Activated CD4-positive, alpha-beta T cell treated with anti-CD3 and anti-CD28 coated beads for 1 hour (primary cell): Measurements from ENCODE around the gene PGAM1.
A peak's percentile ranks its signal among the peaks of the same experiment; 100 is the strongest.
"Not testable (repeated sequence)": the region's sequence is repeated elsewhere in the genome, so short reads cannot be mapped to it uniquely, and the experiment has no call there.

Experiments used
- DNase-seq: peaks from one replicate; pipeline ENCODE4 v3.0.0-alpha.2; 2020

The PGAM1 gene

GRCh38 chr10:97425964-97426775 lies at the start of gene PGAM1:
Gene PGAM1, plus strand, starts transcription at chr10:97426191. Its CDS starts 117 bp downstream, at chr10:97426308.
- peak; percentile 97 for DNase-seq

- DNase-seq, result no peak
Observed at GRCh38 chr10:97376413-97376812, 49.6 kb upstream of the PGAM1 start.

- DNase-seq, result no peak
Observed at GRCh38 chr10:97378933-97379921, 46.8 kb upstream of the PGAM1 start.

GRCh38 chr10:97380516-97380915 lies 45.5 kb upstream of the PGAM1 start:
- DNase-seq, result no peak

- no peak for DNase-seq
Observed at GRCh38 chr10:97381626-97382025, 44.4 kb upstream of the PGAM1 start.

GRCh38 chr10:97383159-97383558 lies 42.8 kb upstream of the PGAM1 start:
- no peak for DNase-seq

- DNase-seq, result no peak
Observed at GRCh38 chr10:97384156-97384555, 41.8 kb upstream of the PGAM1 start.

- no peak for DNase-seq
Observed at GRCh38 chr10:97384641-97385040, 41.4 kb upstream of the PGAM1 start.

- DNase-seq, result no peak
Observed at GRCh38 chr10:97385565-97385964, 40.4 kb upstream of the PGAM1 start.

- no peak for DNase-seq
Observed at GRCh38 chr10:97388152-97388551, 37.8 kb upstream of the PGAM1 start.

GRCh38 chr10:97390091-97390490 lies 35.9 kb upstream of the PGAM1 start:
- no peak for DNase-seq

- DNase-seq, result no peak
Observed at GRCh38 chr10:97393034-97393573, 32.9 kb upstream of the PGAM1 start.

- DNase-seq, result no peak
Observed at GRCh38 chr10:97396056-97396455, 29.9 kb upstream of the PGAM1 start.

GRCh38 chr10:97399843-97400545 lies 26.0 kb upstream of the PGAM1 start:
- DNase-seq, result no peak

GRCh38 chr10:97400665-97401454 lies 25.1 kb upstream of the PGAM1 start, which contains the start of gene RRP12:
Gene RRP12, minus strand, starts transcription at chr10:97401340. Its CDS starts 109 bp downstream, at chr10:97401231.
- DNase-seq, result peak; percentile 66

- no peak for DNase-seq
Observed at GRCh38 chr10:97401455-97401919, 24.5 kb upstream of the PGAM1 start.

- no peak for DNase-seq
Observed at GRCh38 chr10:97404044-97404443, 21.9 kb upstream of the PGAM1 start.

- DNase-seq, result no peak
Observed at GRCh38 chr10:97406064-97406463, 19.9 kb upstream of the PGAM1 start.

- not testable (repeated sequence) for DNase-seq
Observed at GRCh38 chr10:97406483-97406882, 19.5 kb upstream of the PGAM1 start.

- peak; percentile 37 for DNase-seq
Observed at GRCh38 chr10:97407211-97407951, 18.6 kb upstream of the PGAM1 start.

- DNase-seq, result no peak
Observed at GRCh38 chr10:97407952-97408248, 18.1 kb upstream of the PGAM1 start.
